ENCODE results near the gene GPR4. TPM values are rescaled to one million over a fixed set of nuclear protein-coding genes. Genes with fewer than 3 reads are reported as not detected.

The GPR4 gene
- polyA plus RNA-seq, 1 donor = 0.66 TPM

- Histone ChIP-seq H3K27ac (ENCODE audit: low read length) (no peak overlapping the region), H3K27me3 (ENCODE audit: control insufficient read depth, insufficient read depth, low read length) (no peaks in the 10 kb centered on the region), H3K36me3 (ENCODE audit: control insufficient read depth, insufficient read depth, low read length) (peaks cover 3% of the 10 kb centered on the region), H3K4me1 (ENCODE audit: control insufficient read depth, insufficient read depth, low read length) (peaks cover 3% of the 10 kb centered on the region), H3K4me3 (ENCODE audit: low read length) (no peak overlapping the region), H3K9me3 (ENCODE audit: control insufficient read depth, low read depth, low read length) (no peaks in the 10 kb centered on the region)
- WGBS (ENCODE audit: insufficient coverage, low lambda C conversion rate) = no CpG with 5 or more reads among the region's 34 CpGs
- peak; percentile 74 to 75 for DNase-seq
Measured at GRCh38 chr19:45553464-45553863, 48.5 kb downstream of the GPR4 start.

- no peaks in the 10 kb centered on the region for H3K27me3 ChIP-seq (ENCODE audit: control insufficient read depth, insufficient read depth, low read length)
- H3K27ac ChIP-seq (ENCODE audit: low read length) = no peak overlapping the region
- no peaks in the 10 kb centered on the region for H3K9me3 ChIP-seq (ENCODE audit: control insufficient read depth, low read depth, low read length)
- no peak overlapping the region for H3K4me3 ChIP-seq (ENCODE audit: low read length)
- H3K36me3 ChIP-seq (ENCODE audit: control insufficient read depth, insufficient read depth, low read length) = peaks cover 3% of the 10 kb centered on the region
- no peak for DNase-seq
- no peaks in the 10 kb centered on the region for H3K4me1 ChIP-seq (ENCODE audit: control insufficient read depth, insufficient read depth, low read length)
- WGBS (ENCODE audit: insufficient coverage, low lambda C conversion rate) = no CpG with 5 or more reads among the region's 9 CpGs
Measured at GRCh38 chr19:45547965-45548609, 53.9 kb downstream of the GPR4 start.

DNA sequence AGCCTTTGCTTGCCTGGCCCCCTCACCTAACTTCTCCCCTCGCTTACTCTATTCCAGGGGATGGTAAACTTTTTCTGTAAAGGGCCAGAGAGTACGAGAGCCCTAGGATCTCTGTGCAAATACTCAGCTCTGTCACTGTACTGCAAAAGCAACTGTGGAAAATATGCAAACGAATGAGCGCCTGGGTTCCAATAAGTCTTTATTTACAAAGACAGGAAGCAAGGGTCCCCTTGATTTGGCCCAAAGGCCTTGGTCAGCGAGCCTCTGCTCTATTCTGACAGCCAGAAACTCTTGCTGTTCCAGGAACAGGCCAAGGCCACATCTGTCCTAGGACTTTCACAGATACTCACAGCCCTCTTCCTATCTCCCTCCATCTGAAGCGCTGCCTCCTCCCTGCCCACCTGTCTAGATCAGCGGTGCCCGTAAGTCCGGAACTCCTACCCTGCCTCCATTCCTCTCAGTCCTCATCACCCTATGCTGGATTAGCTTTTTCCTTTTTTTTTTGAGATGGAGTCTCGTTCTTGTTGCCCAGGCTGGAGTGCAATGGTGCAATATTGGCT is 54.7 kb downstream of the GPR4 start:
- Histone ChIP-seq H3K9me3 (ENCODE audit: control insufficient read depth, low read depth, low read length) (no peaks in the 10 kb centered on the region), H3K4me3 (ENCODE audit: low read length) (no peak overlapping the region), H3K4me1 (ENCODE audit: control insufficient read depth, insufficient read depth, low read length) (no peaks in the 10 kb centered on the region), H3K27ac (ENCODE audit: low read length) (no peak overlapping the region), H3K27me3 (ENCODE audit: control insufficient read depth, insufficient read depth, low read length) (no peaks in the 10 kb centered on the region), H3K36me3 (ENCODE audit: control insufficient read depth, insufficient read depth, low read length) (peaks cover 3% of the 10 kb centered on the region)
- 100% methylated on average over 1 of the region's 10 CpGs for WGBS (ENCODE audit: insufficient coverage, low lambda C conversion rate)
- no peak for DNase-seq

- Histone ChIP-seq H3K27me3 (ENCODE audit: control insufficient read depth, insufficient read depth, low read length) (no peaks in the 10 kb centered on the region), H3K4me1 (ENCODE audit: control insufficient read depth, insufficient read depth, low read length) (no peaks in the 10 kb centered on the region), H3K27ac (ENCODE audit: low read length) (no peak overlapping the region), H3K36me3 (ENCODE audit: control insufficient read depth, insufficient read depth, low read length) (no peaks in the 10 kb centered on the region), H3K9me3 (ENCODE audit: control insufficient read depth, low read depth, low read length) (no peaks in the 10 kb centered on the region), H3K4me3 (ENCODE audit: low read length) (no peak overlapping the region)
- 92% methylated on average over 2 of the region's 7 CpGs for WGBS (ENCODE audit: insufficient coverage, low lambda C conversion rate)
- DNase-seq = no peak
Measured at GRCh38 chr19:45542234-45542668, 59.8 kb downstream of the GPR4 start.

Other genes starting within 250 kb of the GPR4 start
- gene ERCC2, start 231.6 kb downstream of the GPR4 start, polyA plus RNA-seq = 18.2 TPM
- 11.0 TPM for gene PPP1R13L, start 197.1 kb downstream of the GPR4 start, polyA plus RNA-seq
- 4.1 TPM for gene POLR1G, start 195.6 kb downstream of the GPR4 start, polyA plus RNA-seq
- 66.3 TPM for gene ERCC1, start 178.3 kb downstream of the GPR4 start, polyA plus RNA-seq
- gene FOSB, start 134.2 kb downstream of the GPR4 start, polyA plus RNA-seq = 250 TPM
- 6.9 TPM for gene RTN2, start 105.2 kb downstream of the GPR4 start, polyA plus RNA-seq
- gene PPM1N, start 103.8 kb downstream of the GPR4 start, polyA plus RNA-seq = 1.0 TPM
- 60.4 TPM for gene VASP, start 94.7 kb downstream of the GPR4 start, polyA plus RNA-seq
- 8.7 TPM for gene OPA3, start 17.4 kb downstream of the GPR4 start, polyA plus RNA-seq
- gene EML2, start 37.2 kb upstream of the GPR4 start, polyA plus RNA-seq = 24.4 TPM
- 8.1 TPM for gene GIPR, start 66.0 kb upstream of the GPR4 start, polyA plus RNA-seq
- gene SNRPD2, start 89.7 kb upstream of the GPR4 start, polyA plus RNA-seq = 249 TPM
- 8.1 TPM for gene QPCTL, start 90.5 kb upstream of the GPR4 start, polyA plus RNA-seq
- 13.9 TPM for gene FBXO46, start 128.7 kb upstream of the GPR4 start, polyA plus RNA-seq
- gene MEIOSIN, start 131.2 kb upstream of the GPR4 start, polyA plus RNA-seq = not detected
- 9.3 TPM for gene SIX5, start 167.0 kb upstream of the GPR4 start, polyA plus RNA-seq
- 49.4 TPM for gene DMPK, start 180.3 kb upstream of the GPR4 start, polyA plus RNA-seq
- gene DMWD, start 190.6 kb upstream of the GPR4 start, polyA plus RNA-seq = 24.4 TPM
- gene RSPH6A, start 213.1 kb upstream of the GPR4 start, polyA plus RNA-seq = 0.01 TPM

Measured in large intestine (tissue), 3 donors.